Fibroblast of skin of left quadriceps (primary cell): ENCODE measurements around the gene QPCT.
"Not testable (repeated sequence)": the region's sequence is repeated elsewhere in the genome, so short reads cannot be mapped to it uniquely, and the experiment has no call there.

ENCODE experiments used
- DNase-seq, 2 experiments: peaks; one replicate each; pipeline ENCODE4 v3.0.0-alpha.2; 2013; ENCODE audit warnings: low read depth in 2 of 2

The QPCT gene

DNA sequence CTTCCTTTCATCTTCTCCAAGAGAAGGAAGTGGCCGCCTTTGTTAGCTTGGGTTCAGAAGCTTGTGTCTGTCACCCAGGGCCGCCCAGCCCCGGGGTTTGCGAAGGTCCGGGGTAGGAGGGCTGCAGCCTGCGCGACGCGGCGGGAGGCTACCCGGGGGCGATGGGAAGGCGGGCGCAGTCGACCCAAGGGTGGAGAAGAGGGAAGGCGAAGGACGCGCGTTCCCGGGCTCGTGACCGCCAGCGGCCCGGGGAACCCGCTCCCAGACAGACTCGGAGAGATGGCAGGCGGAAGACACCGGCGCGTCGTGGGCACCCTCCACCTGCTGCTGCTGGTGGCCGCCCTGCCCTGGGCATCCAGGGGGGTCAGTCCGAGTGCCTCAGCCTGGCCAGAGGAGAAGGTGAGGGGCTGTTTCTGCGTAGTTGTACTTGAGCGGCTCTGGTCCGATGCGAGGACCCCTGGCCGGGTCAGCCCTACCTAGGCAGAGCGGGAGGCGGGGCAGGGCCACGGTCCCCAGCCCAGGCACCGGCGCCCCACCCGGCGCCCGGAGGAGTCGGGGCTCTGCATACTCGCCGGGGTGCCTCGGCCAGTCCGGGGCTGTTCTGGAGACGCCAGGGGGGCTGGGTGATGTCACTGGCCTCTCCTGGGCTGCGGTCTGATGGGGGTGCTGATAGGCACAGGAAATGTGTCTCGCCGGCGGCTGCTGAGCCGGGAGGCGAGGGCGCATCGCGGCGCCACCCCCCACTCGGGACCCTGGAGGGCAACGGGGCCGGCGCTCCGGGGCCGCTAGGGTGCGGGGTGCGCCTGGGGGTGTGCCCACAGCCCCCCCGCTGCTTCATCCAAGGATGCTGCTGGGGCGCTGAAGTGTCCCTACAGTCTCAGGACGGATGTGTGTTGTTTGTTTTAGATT lies at the start of gene QPCT:
Gene QPCT (plus strand): TSS at position 178 of the 909 bp plus-strand sequence. CDS start 102 bp downstream, at position 280.
- no peak for DNase-seq

DNA sequence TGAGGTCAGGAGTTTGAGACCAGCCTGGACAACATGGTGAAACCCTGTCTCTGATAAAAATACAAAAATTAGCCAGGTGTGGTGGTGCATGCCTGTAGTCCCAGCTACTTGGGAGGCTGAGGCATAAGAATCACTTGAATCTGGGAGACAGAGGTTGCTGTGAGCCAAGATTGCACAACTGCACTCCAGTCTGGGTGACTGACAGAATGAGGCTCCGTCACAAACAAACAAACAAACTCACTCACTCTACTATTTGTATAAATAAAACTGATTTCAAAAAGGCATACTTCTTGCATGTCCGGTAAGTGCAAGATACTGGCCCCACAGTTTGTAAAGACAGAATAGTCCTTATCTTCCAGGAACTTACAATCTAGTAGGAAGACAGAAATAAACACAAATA lies 49.6 kb upstream of the QPCT start:
- DNase-seq: not testable (repeated sequence)

DNA sequence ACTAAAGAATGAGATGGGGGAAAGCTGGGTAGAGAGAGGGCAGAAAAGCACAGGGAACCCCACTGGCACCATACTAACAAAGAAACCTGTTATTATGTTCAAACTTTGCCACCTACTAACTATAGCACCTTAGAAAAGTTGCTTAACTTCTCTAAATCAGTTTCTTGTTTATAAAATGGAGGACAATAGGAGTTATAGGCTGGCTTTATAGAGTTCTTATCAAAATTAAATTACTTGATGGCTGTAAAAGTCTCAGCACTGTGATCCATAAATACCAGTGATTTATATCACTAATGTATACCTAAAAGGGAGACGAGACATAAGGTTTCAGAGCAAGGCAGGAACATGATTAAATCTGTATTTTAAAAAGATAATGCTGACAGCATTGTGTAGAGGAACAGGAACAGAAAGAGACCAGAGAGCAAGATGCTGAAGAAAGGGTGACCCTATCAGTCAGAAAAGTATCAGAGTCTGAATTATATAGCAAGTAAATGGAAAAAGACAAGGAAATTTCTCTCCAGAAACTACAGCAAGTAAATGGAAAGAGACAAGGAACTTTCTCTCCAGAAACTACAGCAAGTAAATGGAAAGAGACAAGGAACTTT lies 48.9 kb upstream of the QPCT start:
- no peak for DNase-seq

DNA sequence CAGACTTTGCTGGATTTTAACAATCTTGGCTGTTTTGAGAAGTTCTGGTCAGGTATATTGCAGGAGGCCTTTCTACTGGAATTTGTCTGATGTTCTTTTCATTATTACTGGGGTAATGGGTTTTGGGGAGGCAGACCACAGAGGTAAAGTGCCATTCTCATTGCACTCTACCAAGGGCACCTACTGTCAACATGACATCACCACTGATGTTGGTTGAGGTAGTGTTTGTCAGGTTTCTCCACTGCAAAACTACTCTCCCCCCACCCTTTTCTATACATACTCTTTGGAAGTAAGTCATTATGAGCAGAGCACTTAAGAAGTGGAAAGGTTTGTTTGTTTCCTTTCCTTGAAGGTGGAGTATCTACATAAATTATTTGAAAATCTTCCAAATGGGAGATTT lies 46.8 kb upstream of the QPCT start:
- no peak for DNase-seq

DNA sequence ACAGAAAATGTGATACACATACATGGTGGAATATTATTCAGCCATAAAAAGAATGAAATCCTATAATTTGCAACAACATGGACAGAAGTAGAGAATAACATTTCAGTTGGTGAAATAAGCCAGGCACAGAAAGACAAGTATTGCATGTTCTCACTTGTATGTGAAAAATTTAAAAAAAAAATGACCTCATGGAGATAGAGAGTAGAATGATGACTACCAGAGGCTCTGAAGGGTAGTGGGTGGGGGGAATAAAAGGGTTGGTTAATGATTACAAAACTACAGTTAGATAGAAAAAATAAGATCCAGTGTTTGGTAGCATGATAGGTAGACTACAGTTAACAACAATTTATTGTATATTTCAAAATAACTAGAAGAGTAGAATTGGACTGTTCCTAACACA lies 44.3 kb upstream of the QPCT start:
- DNase-seq: no peak

DNA sequence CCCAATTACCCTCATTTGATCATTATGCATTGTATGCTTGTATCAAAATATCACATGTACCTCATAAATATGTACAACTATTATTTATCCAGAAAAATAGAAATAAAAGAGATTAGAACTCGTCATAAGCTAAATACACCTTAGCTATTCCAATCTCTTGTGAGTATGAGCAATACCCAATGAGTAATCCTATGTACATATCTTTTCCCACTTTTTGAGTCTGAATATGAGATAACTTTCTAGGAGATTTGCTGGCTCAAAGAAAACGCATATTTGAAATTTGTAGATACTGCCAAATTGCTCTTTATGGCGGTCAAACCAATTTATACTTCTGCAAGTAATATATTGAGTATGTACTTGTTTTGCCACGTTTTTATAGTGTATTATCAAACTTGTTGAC lies 43.9 kb upstream of the QPCT start:
- no peak for DNase-seq

DNA sequence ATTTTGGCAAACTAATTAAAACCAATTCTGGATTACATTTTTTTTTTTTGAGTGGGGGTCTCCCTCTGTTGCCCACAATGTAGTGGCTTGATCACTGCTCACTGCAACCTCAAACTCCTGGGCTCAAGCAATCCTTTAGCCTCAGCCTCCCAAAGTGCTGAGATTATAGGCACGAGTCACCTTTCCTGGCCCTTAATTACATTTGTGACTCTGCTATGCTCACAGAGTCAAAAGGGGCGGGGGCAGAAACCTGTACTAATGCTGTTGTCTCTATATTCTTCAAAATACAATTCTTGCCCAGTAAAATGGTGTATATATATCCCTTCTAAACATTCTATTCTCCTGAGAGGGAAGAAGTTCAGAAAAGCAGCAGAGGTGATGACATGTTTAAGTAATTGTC lies 43.0 kb upstream of the QPCT start:
- DNase-seq: no peak

DNA sequence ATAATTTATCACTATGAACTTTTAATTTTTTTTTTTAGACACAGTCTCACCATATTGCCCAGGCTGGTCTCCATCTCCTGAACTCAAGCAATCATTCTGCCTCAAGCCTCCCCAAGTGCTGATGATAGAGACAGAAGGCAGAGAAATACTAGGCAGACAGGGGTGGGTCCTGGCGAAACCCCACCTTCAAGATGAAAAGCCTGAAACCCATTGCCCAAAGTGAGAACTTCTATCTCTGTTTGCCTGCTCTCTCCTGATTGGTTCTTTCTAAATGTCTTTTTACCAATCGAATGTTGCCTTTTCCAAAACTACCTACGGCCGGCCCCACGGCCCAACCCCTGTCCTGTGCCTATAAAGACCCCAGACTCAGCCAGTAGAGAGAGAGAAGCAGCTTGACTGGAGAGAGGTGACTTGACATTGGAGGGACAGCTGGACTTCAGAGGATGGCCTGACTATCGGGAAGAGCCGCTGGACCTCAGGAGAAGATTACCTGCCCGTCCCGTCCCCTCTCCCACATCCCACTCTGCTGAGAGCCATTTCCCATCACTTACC lies 41.7 kb upstream of the QPCT start:
- DNase-seq: no peak

DNA sequence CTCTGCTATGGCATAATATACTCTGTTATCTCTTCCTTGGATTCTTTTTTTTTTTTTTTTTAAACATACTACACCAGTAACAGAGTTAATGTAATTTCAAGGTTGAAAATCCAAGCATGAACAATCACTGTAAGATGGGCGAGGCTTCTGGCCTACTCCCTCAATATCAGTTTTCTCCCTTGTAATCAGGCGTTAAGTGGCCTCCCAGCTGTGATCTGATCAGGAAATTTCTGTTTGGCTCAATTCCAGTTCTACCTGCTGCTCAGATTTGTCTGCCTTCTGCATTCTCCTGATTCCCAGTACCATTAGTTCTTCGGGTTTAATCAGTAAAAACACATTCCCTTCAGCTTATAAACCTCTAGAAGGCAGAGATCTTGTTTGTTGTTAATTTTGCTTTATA lies 38.4 kb upstream of the QPCT start:
- no peak for DNase-seq

DNA sequence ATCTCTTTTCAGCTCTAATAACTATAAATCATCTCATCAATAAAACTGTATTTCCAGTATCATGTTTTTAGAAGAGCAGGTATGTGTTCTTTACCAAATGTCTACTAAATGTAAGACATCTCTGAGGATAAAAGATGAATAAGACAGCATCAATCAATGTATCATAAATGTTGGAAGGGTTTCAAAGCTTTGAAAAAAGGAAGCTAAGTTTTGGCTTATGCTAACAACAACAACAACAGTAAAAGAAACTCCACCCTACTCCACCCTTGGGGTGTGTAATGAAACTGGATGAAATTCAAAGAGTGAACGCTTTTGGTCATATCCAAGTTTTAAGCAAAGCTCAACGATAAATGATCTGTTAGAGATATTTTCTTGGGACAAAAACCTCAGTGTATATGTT lies 36.9 kb upstream of the QPCT start:
- no peak for DNase-seq

DNA sequence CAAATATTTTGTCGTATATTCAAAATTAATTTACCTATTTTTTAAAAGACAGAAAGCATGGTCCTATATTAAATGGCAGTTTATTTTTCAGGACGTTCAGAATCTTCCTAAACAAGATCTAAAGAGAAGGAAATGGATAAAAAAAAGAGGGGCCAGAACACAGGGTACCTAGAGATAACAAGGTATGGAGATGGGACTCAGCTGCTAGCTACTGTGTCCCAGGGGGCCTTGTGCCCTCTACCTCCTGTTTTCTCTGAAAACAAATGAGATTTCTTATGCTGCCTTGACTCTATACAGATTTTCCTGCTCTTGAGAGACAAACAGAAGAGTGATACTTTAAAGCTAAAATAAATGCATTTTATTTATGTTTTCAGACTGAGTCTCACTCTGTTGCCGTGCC lies 29.1 kb upstream of the QPCT start:
- DNase-seq: no peak

DNA sequence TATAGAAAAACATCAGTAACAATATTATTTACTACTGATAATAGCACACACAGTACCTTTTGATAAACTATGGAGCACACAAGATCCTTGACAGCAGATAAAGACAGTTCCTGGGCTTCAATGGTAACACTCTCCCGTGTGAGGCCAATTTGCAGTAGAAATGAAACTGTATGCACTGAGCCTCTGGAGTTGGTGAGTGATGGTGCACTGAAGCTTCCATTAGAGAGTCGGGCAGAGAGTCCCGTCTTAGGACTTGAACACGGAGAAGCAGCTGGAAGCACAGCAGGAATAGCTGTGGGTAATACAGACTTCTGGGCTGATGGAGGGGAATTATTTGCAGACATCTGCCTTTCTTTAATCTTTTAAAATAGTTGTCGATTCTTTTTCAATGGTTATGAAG lies 28.2 kb upstream of the QPCT start:
- no peak for DNase-seq

DNA sequence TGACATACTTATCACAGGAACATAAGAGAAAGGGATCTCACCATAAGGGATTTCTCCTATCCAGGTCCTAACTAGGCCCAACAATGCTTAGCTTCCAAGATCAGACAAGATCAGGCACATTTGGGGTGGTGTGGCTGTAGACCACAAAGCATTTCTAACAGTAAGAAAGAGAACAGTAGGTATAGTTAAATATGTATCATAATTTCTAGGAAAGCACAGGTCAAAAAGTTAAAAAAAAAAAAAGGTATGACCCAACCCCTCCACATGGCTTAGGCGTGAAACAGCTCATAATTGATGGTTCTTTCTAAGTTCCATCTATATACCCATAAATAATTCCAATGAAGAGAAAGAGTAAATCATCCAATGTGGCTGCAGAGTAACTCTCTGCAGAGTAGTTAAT lies 26.7 kb upstream of the QPCT start:
- no peak for DNase-seq

DNA sequence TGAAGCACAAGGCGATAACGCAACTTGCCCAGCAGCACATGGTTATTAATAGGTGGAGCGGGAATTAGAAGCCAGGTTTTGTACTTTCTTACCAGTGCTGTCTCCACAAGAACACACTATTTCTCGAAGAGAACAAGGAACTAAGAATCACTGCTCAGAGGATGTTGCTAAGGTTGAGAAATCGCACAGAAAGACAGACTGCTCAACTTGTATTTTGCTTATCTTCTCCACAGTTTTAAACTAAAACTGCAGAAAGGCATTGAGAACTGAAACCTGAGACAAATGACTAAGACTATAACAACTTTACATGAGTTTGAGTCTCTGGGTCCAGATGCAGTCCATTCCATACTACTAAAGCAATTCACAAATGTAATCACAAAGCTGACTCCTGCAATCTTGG lies 26.0 kb upstream of the QPCT start:
- peak; percentile 43 to 51 for DNase-seq

DNA sequence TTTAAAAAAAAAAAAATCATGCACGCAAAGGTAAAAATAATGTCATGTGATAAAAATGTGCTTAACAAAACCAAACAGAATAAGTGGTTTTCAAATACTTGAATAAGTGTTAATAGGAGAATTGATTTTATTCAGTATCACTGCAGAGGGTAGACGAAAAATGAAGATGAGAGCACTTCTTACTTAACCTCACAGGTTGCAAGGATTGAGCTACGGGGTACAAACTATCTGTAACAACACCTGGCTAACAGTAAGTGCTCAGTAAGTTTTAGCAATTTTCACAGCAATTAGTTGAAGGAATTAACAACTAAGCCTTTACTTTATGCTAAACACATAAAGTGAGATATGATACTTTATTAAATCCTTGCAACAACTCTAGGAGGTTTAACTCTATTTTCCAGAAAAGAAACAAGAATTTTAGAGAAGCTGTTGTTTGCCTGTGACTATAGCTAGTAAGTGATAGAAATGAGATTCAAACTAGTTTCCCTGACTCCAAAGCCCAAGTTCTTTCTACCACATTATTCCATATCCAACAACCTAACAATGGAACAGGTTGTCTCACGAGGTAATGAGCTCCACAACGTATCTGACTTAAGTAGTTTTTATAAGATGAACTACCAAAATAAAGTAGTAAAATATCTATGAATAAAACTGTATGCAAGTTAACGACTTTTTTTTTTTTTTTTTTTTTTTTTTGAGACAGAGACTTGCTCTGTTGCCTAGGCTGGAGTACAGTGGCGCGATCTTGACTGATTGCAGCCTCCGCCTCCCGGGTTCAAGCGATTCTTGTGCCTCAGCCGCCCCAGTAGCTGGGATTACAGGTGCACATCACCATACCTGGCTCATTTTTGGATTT lies 24.4 kb upstream of the QPCT start:
- DNase-seq: no peak

DNA sequence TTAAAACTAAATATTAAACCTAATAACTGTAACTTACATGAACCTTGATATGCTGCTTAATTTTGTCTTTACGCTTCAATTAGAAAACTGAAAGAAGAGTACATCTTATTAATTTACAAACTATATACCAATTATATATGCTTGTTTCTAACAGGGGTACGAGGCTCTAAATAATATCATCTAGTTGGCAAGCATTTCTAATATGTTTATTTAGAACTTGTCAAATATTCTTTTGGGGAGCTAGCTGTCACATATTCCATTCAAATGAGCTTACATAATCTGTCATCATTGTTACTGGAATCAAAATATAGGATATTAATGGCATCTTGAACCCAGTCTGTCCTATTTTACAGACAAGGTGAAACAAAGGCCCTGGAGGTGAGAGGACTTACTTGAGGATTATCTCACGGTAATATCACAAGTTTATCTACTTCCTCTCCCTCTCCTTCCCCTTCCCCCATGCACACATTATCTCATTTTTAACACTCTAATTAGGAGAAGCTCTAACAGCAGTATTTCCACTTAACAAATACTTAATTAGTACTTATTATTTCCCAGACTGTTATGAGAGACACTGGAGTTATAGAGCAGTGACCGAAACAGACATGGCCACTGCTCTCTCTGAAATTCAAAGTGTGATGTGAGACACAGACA lies 23.3 kb upstream of the QPCT start:
- DNase-seq: no peak

DNA sequence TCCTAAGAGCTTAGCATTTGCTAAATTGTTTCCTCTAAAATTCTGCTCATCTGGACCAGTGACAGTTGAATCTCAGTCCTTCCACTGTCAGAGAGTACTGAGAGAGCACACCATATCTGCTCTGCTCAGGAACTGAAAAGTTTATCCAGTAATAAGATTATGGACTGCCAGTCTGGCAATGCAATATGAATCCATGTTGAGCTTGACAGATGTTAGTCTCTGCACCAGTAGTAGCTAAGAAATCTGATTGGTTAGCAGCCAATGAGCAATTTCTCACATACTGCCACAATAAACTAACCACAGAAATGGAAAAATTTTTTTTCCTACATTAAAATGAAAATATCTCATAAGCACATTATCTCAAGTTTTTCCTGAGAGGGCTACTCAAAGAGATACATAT lies 22.1 kb upstream of the QPCT start:
- DNase-seq: peak in 1 of 2 experiments; percentile 23

DNA sequence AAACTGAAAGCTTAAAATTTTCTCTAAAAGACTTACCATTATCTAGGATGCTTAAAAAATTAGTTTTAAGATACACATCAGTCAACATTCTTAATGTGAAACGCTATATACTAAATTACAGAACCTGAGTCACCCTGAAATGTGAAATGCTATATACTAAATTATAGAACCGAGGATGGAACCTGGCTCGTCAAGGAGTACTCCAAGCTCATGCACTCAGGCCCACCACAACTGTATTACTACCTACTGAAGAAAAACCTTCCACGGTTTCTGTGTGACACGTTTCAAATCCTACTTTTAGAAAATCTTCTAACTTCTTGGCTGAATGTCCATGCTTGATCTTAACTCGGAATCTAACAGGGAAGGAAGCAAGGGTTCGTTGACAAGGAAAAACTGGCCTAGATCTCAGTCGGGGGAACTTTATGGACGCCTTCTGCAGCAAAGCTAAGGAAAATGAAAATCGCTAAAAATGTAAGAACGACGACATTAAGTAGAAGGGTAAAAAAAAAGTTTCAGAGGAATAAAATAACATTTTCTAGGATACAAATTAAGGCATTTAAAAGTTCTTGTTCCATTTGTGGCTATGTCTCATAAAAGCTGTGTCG lies 21.2 kb upstream of the QPCT start:
- no peak for DNase-seq

DNA sequence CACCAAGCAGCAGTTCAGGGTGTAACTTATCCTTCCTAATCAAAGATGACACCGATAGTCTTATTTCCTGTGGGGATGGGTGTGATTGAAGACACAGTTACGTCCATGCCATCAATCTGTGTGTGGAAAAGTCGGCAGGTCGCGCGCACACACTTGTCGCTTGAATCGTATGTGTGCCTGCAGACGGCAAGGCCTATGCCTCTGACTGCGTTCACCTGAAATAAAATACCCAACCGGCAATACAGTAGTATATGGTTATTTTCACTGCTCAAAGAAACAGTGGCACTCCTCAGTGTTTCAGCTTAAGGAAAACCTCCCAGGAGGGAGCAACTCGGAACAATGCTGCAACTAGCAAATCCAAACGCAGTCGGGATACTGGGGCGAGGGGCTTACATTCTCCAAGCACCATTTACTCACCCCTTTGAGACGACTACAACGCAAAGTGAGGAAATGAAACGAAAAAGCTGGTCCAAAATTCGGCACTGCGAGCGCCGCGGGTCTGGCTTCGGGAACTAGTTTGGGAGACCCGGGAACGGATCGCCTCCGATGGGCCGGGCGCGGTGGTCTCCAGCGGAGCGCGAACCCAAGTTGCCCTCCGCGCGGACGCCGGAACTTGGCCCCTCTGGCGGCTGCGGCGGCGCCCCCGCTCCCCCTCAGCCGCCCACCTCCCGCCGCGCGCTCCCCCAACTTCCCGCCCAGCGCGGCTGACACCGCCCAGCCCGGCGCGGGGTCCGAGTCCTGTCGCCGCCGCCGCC lies 20.5 kb upstream of the QPCT start:
- no peak for DNase-seq

DNA sequence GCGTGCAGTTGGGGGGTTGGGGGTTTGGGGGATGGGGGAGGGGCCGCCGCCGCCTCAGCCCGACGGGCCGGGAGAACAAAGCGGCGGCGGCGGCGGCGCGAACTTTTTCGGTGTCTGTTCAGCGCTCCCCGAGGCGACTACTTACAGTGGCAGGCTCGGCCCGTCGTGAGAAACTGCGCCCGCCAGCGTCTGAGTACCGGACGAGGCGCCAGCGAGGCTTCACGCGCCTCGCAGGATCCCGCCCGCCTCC lies 20.0 kb upstream of the QPCT start:
- DNase-seq: peak in 1 of 2 experiments; percentile 54
